ENCODE data around the gene DUSP18. TPM values are rescaled to one million over a fixed set of nuclear protein-coding genes. Genes with fewer than 3 reads are reported as not detected.

DUSP18 gene
- total RNA-seq, 2 donors from 2014 or later, result 7.3 to 7.6 TPM

- no peak overlapping the region for H3K27ac ChIP-seq (ENCODE audit: low read depth, low read length)
Measured at GRCh38 chr22:30705710-30706651, 38.3 kb upstream of the DUSP18 start.

GRCh38 chr22:30704978-30705377, 37.3 kb upstream of the DUSP18 start:
- no peak overlapping the region for H3K4me3 Mint-ChIP-seq
- Histone ChIP-seq H3K4me3 (ENCODE audit: low read length) (no peak overlapping the region), H3K36me3 (ENCODE audit: control insufficient read depth, insufficient read depth, low read length) (no peaks in the 10 kb centered on the region), H3K4me1 (ENCODE audit: control insufficient read depth, insufficient read depth, low read length) (no peaks in the 10 kb centered on the region), H3K27me3 (ENCODE audit: control insufficient read depth, insufficient read depth, low read length, poor library complexity, severe bottlenecking) (no peaks in the 10 kb centered on the region), H3K9ac (ENCODE audit: extremely low read depth, low read length, poor library complexity, severe bottlenecking) (no peak overlapping the region), H3K27ac (ENCODE audit: low read depth, low read length) (no peak overlapping the region), H3K9me3 (ENCODE audit: control insufficient read depth, low read length) (no peaks in the 10 kb centered on the region)
- H3K27ac Mint-ChIP-seq, result no peak overlapping the region
- no peak for DNase-seq
- TF ChIP-seq CTCF (conservative IDR thresholded peaks at IDR 0.05), result no peak
- H3K27me3 Mint-ChIP-seq (ENCODE audit: insufficient read depth), result no peaks in the 10 kb centered on the region
- no peaks in the 10 kb centered on the region for H3K36me3 Mint-ChIP-seq (ENCODE audit: low read depth)
- H3K9me3 Mint-ChIP-seq, result peaks cover 4% of the 10 kb centered on the region
- 93% methylated on average over 5 of the region's 5 CpGs; no CpG with 5 or more reads in 1 of the 2 experiments for WGBS, 2 experiments (ENCODE audit: insufficient coverage in 1 of 2, insufficient read length in 1 of 2)
- peaks cover 16% of the 10 kb centered on the region for H3K4me1 Mint-ChIP-seq

More at GRCh38 chr22:30705710-30706651, 38.3 kb upstream of the DUSP18 start:
- H3K4me1 ChIP-seq (ENCODE audit: control insufficient read depth, insufficient read depth, low read length), result no peaks in the 10 kb centered on the region
- H3K4me3 ChIP-seq (ENCODE audit: low read length), result no peak overlapping the region
- Mint-ChIP-seq H3K4me1 (peaks cover 16% of the 10 kb centered on the region), H3K27ac (peak overlapping the region; percentile 6), H3K36me3 (ENCODE audit: low read depth) (no peaks in the 10 kb centered on the region), H3K4me3 (no peak overlapping the region), H3K9me3 (peaks cover 4% of the 10 kb centered on the region), H3K27me3 (ENCODE audit: insufficient read depth) (no peaks in the 10 kb centered on the region)
- no peaks in the 10 kb centered on the region for H3K9me3 ChIP-seq (ENCODE audit: control insufficient read depth, low read length)
- no peak overlapping the region for H3K9ac ChIP-seq (ENCODE audit: extremely low read depth, low read length, poor library complexity, severe bottlenecking)
- no peaks in the 10 kb centered on the region for H3K36me3 ChIP-seq (ENCODE audit: control insufficient read depth, insufficient read depth, low read length)
- DNase-seq, result peak; percentile 87
- no peaks in the 10 kb centered on the region for H3K27me3 ChIP-seq (ENCODE audit: control insufficient read depth, insufficient read depth, low read length, poor library complexity, severe bottlenecking)
- no peak for TF ChIP-seq CTCF (conservative IDR thresholded peaks at IDR 0.05)
- WGBS, 2 experiments (ENCODE audit: insufficient coverage in 1 of 2, insufficient read length in 1 of 2), result 55 to 66% methylated on average over 8 to 11 of the region's 11 CpGs

GRCh38 chr22:30702856-30703255, 35.2 kb upstream of the DUSP18 start:
- no peak overlapping the region for H3K9ac ChIP-seq (ENCODE audit: extremely low read depth, low read length, poor library complexity, severe bottlenecking)
- no peak overlapping the region for H3K4me3 ChIP-seq (ENCODE audit: low read length)

More at GRCh38 chr22:30702856-30703255, 35.2 kb upstream of the DUSP18 start:
- WGBS, 2 experiments (ENCODE audit: insufficient coverage in 1 of 2, insufficient read length in 1 of 2), result 86 to 100% methylated on average over 1 of the region's 1 CpG
- Mint-ChIP-seq H3K4me3 (no peak overlapping the region), H3K9me3 (no peaks in the 10 kb centered on the region), H3K36me3 (ENCODE audit: low read depth) (no peaks in the 10 kb centered on the region), H3K4me1 (peaks cover 16% of the 10 kb centered on the region), H3K27me3 (ENCODE audit: insufficient read depth) (peaks cover 2% of the 10 kb centered on the region), H3K27ac (no peak overlapping the region)
- Histone ChIP-seq H3K36me3 (ENCODE audit: control insufficient read depth, insufficient read depth, low read length) (no peaks in the 10 kb centered on the region), H3K4me1 (ENCODE audit: control insufficient read depth, insufficient read depth, low read length) (no peaks in the 10 kb centered on the region), H3K27me3 (ENCODE audit: control insufficient read depth, insufficient read depth, low read length, poor library complexity, severe bottlenecking) (peaks cover under 1% of the 10 kb centered on the region), H3K27ac (ENCODE audit: low read depth, low read length) (no peak overlapping the region), H3K9me3 (ENCODE audit: control insufficient read depth, low read length) (no peaks in the 10 kb centered on the region)
- TF ChIP-seq CTCF (conservative IDR thresholded peaks at IDR 0.05), result no peak
- DNase-seq, result no peak

Data from endodermal cell (in vitro differentiated cells).